GM19468 (cell line): ENCODE measurements around the gene ZZZ3.
"Not testable (repeated sequence)": the region's sequence is repeated elsewhere in the genome, so short reads cannot be mapped to it uniquely, and the experiment has no call there.

Experiments
- ATAC-seq: cut with Tn5 transposase; IDR thresholded peaks from one replicate; pipeline ENCODE4 v1.9.1; 2021; ENCODE audit warnings: mild to moderate bottlenecking, moderate library complexity, moderate number of reproducible peaks; ENCODE audit not compliant: unreplicated experiment; ENCODE audit errors: extremely low read depth

ZZZ3 gene

GRCh38 chr1:77682460-77683159 lies at the start of gene ZZZ3:
Gene ZZZ3, minus strand, starts transcription at chr1:77682658. Its CDS starts 49,304 bp downstream, at chr1:77633354.
- ATAC-seq: peak; percentile 71

- ATAC-seq: no peak
These were observed 49.6 kb upstream of the ZZZ3 start for GRCh38 chr1:77732090-77732489.

GRCh38 chr1:77725706-77726105 lies 43.2 kb upstream of the ZZZ3 start:
- ATAC-seq: no peak

GRCh38 chr1:77718181-77718580 lies 35.7 kb upstream of the ZZZ3 start:
- no peak for ATAC-seq

- no peak for ATAC-seq
These were observed 33.6 kb upstream of the ZZZ3 start for GRCh38 chr1:77716065-77716464.

GRCh38 chr1:77709727-77710126 lies 27.3 kb upstream of the ZZZ3 start:
- no peak for ATAC-seq

GRCh38 chr1:77706321-77706720 lies 23.9 kb upstream of the ZZZ3 start:
- no peak for ATAC-seq

- no peak for ATAC-seq
These were observed 22.3 kb upstream of the ZZZ3 start for GRCh38 chr1:77704736-77705135.

GRCh38 chr1:77699673-77700072 lies 17.2 kb upstream of the ZZZ3 start:
- not testable (repeated sequence) for ATAC-seq

- ATAC-seq: no peak
These were observed 15.0 kb upstream of the ZZZ3 start for GRCh38 chr1:77697441-77697840.

- no peak for ATAC-seq
These were observed 6.5 kb upstream of the ZZZ3 start for GRCh38 chr1:77688939-77689338.

GRCh38 chr1:77687519-77687906 lies 5.1 kb upstream of the ZZZ3 start:
- no peak for ATAC-seq

GRCh38 chr1:77686796-77687518 lies 4.5 kb upstream of the ZZZ3 start:
- no peak for ATAC-seq

GRCh38 chr1:77683160-77684148 lies 996 bp upstream of the ZZZ3 start:
- peak; percentile 78 for ATAC-seq

GRCh38 chr1:77680173-77680572 lies 2.3 kb downstream of the ZZZ3 start:
- no peak for ATAC-seq

- ATAC-seq: no peak
These were observed 3.5 kb downstream of the ZZZ3 start for GRCh38 chr1:77678660-77679610.

- ATAC-seq: not testable (repeated sequence)
These were observed 7.7 kb downstream of the ZZZ3 start for GRCh38 chr1:77674807-77675206.

- ATAC-seq: no peak
These were observed 8.6 kb downstream of the ZZZ3 start for GRCh38 chr1:77673716-77674355.

GRCh38 chr1:77673030-77673429 lies 9.4 kb downstream of the ZZZ3 start:
- ATAC-seq: no peak
